Astrocyte (in vitro differentiated cells and primary cell): ENCODE results near the gene LRRC31.

Source experiments
- EZH2 ChIP-seq: IDR thresholded peaks from 2 replicates; pipeline ENCODE4 v1.6.1; 2012; ENCODE audit warnings: mild to moderate bottlenecking, low read length, inconsistent platforms; ENCODE audit not compliant: insufficient read depth
- TF ChIP-seq, protein P1 (sequence below): IDR thresholded peaks from 2 replicates; pipeline ENCODE4 v1.5.1; 2011; ENCODE audit warnings: low read depth, mild to moderate bottlenecking, inconsistent platforms, low read length, moderate library complexity; ENCODE audit not compliant: insufficient read depth

DNA sequence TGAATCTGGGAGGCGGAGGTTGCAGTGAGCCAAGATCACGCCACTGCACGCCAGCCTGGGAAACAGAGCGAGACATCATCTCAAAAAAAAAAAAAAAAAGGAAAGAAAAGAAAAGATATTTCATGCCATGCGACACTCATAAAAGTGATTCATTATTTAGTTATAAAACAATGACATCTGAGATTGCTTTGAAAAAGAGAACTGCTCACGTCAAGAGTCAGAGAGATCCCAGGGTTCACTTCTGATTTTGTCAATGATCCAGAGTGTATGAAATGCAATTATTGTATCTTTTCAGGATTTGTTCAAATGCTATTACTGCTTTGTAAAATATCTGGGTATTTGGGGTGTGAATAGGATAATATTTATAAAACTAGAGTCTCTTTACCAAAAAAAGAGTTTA lies 35.7 kb upstream of the LRRC31 start:
- TF ChIP-seq, protein P1, sequence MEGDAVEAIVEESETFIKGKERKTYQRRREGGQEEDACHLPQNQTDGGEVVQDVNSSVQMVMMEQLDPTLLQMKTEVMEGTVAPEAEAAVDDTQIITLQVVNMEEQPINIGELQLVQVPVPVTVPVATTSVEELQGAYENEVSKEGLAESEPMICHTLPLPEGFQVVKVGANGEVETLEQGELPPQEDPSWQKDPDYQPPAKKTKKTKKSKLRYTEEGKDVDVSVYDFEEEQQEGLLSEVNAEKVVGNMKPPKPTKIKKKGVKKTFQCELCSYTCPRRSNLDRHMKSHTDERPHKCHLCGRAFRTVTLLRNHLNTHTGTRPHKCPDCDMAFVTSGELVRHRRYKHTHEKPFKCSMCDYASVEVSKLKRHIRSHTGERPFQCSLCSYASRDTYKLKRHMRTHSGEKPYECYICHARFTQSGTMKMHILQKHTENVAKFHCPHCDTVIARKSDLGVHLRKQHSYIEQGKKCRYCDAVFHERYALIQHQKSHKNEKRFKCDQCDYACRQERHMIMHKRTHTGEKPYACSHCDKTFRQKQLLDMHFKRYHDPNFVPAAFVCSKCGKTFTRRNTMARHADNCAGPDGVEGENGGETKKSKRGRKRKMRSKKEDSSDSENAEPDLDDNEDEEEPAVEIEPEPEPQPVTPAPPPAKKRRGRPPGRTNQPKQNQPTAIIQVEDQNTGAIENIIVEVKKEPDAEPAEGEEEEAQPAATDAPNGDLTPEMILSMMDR: no peak
- TF ChIP-seq EZH2: no peak
